ENCODE data around the gene CTSC. TPM values are rescaled to one million over a fixed set of nuclear protein-coding genes. Genes with fewer than 3 reads are reported as not detected.

Gene CTSC
- polyA plus RNA-seq, 1 of the 3 experiments (the other 2 are of a cell fraction): 104 TPM

GRCh38 chr11:88344869-88345268 is 7.3 kb upstream of the CTSC start (continued):
- TF ChIP-seq ZBTB33 (IDR thresholded peaks at IDR 0.05; ENCODE audit: borderline replicate concordance, low read depth) (no peak), NFIC (IDR thresholded peaks at IDR 0.05; ENCODE audit: borderline replicate concordance) (no peak), PBX3 (IDR thresholded peaks at IDR 0.05) (no peak), POLR2AphosphoS5 (IDR thresholded peaks at IDR 0.05; ENCODE audit: low read depth, low read length) (no peak), CHD2 (IDR thresholded peaks at IDR 0.05; ENCODE audit: low read length, partially characterized antibody) (no peak), EP300 (IDR thresholded peaks at IDR 0.05; ENCODE audit: borderline replicate concordance in 1 of 2, low read depth in 1 of 2, low read length in 1 of 2) (no peak), USF2 (IDR thresholded peaks at IDR 0.05; ENCODE audit: borderline replicate concordance, low read depth, low read length) (no peak), TAF1 (IDR thresholded peaks at IDR 0.05; ENCODE audit: borderline replicate concordance, low read depth, low read length) (no peak), MEF2A (IDR thresholded peaks at IDR 0.05; ENCODE audit: borderline replicate concordance, low read depth) (no peak), TCF12 (IDR thresholded peaks at IDR 0.05) (no peak), FOSL2 (IDR thresholded peaks at IDR 0.05; ENCODE audit: borderline replicate concordance, low read depth) (no peak), SIN3A (IDR thresholded peaks at IDR 0.05; ENCODE audit: borderline replicate concordance, low read depth, low read length) (no peak)

- H3K9ac ChIP-seq: no peak overlapping the region
- CTCF ChIA-PET: interaction anchor here (1.1 to 1.4 kb wide), 4 partner anchors 15 to 1471 kb away, joined by 3 to 5 read pairs (median 4); no protein-coding TSS in a partner anchor
- POLR2A ChIA-PET: no interaction called here
These were observed 4.2 kb upstream of the CTSC start for GRCh38 chr11:88341522-88342251.

More at GRCh38 chr11:88341522-88342251, 4.2 kb upstream of the CTSC start:
- Histone ChIP-seq H3K79me2 (ENCODE audit: insufficient read depth) (peaks cover 8% of the 10 kb centered on the region), H3K27me3 (ENCODE audit: insufficient read depth) (no peaks in the 10 kb centered on the region), H4K20me1 (ENCODE audit: insufficient read depth) (no peaks in the 10 kb centered on the region), H3K9me2 (no peaks in the 10 kb centered on the region), H3K4me3 (ENCODE audit: low read depth in 2 of 2, low read length in 1 of 2) (no peak overlapping the region), H3K36me3 (replicated peaks in 1 of 2; ENCODE audit: control insufficient read depth in 1 of 2, insufficient read depth in 2 of 2, low read length in 1 of 2) (no peaks in the 10 kb centered on the region), H3F3A (replicated peaks; ENCODE audit: insufficient read depth) (no peaks in the 10 kb centered on the region), H3K9me3 (no peaks in the 10 kb centered on the region), H3K4me1 (ENCODE audit: control insufficient read depth in 1 of 2, insufficient read depth in 2 of 2, low read depth in 1 of 2, low read length in 1 of 2) (peaks cover 5 to 17% of the 10 kb centered on the region in 2 experiments; a peak in 2 of 4 replicates), H2AFZ (ENCODE audit: low read depth) (no peak overlapping the region), H3K27ac (ENCODE audit: low read depth in 2 of 2, low read length in 1 of 2) (no peak overlapping the region), H3K4me2 (no peak overlapping the region)
- no peak for DNase-seq
- TF ChIP-seq FOXM1 (IDR thresholded peaks at IDR 0.05; ENCODE audit: low read depth) (no peak), FOSL2 (IDR thresholded peaks at IDR 0.05; ENCODE audit: borderline replicate concordance, low read depth) (no peak), REST (IDR thresholded peaks at IDR 0.05; ENCODE audit: low read depth, low read length) (no peak), JUND (IDR thresholded peaks at IDR 0.05) (no peak), CHD2 (IDR thresholded peaks at IDR 0.05; ENCODE audit: low read length, partially characterized antibody) (no peak), RFX5 (IDR thresholded peaks at IDR 0.05; ENCODE audit: low read length) (no peak), TEAD4 (IDR thresholded peaks at IDR 0.05; ENCODE audit: borderline replicate concordance, insufficient read depth) (no peak), USF2 (IDR thresholded peaks at IDR 0.05; ENCODE audit: borderline replicate concordance, low read depth, low read length) (no peak), POLR2AphosphoS5 (IDR thresholded peaks at IDR 0.05; ENCODE audit: low read depth, low read length) (no peak), NFIC (IDR thresholded peaks at IDR 0.05; ENCODE audit: borderline replicate concordance) (no peak), SMC3 (IDR thresholded peaks at IDR 0.05; ENCODE audit: low read depth, low read length) (no peak), EP300 (IDR thresholded peaks at IDR 0.05; ENCODE audit: borderline replicate concordance in 1 of 2, low read depth in 1 of 2, low read length in 1 of 2) (no peak)
- 77% methylated on average over 3 of the region's 4 CpGs for WGBS (ENCODE audit: low lambda C conversion rate)
